Nephron progenitor cell (in vitro differentiated cells): ENCODE data around the gene FANK1.
"Not testable (repeated sequence)": the region's sequence is repeated elsewhere in the genome, so short reads cannot be mapped to it uniquely, and the experiment has no call there.

Experiments
- DNase-seq: peaks from one replicate; pipeline ENCODE4 v3.0.0; 2021
- H3K27ac Mint-ChIP-seq: 2 replicates; pipeline ENCODE4 v1.8.0; 2021; ENCODE audit warnings: mild to moderate bottlenecking, moderate library complexity, mixed read lengths
- H3K27me3 Mint-ChIP-seq: 2 replicates; pipeline ENCODE4 v1.8.0; 2021; ENCODE audit warnings: mild to moderate bottlenecking, low read depth, mixed read lengths; ENCODE audit not compliant: poor library complexity
- H3K36me3 Mint-ChIP-seq: 2 replicates; pipeline ENCODE4 v1.8.0; 2021; ENCODE audit warnings: low read depth, mixed read lengths
- H3K4me1 Mint-ChIP-seq: 2 replicates; pipeline ENCODE4 v1.8.0; 2021; ENCODE audit warnings: mixed read lengths
- H3K4me3 Mint-ChIP-seq: 2 replicates; pipeline ENCODE4 v1.8.0; 2021; ENCODE audit warnings: mild to moderate bottlenecking, moderate library complexity, mixed read lengths
- H3K9me3 Mint-ChIP-seq: 2 replicates; pipeline ENCODE4 v1.8.0; 2021; ENCODE audit warnings: mild to moderate bottlenecking, moderate library complexity, mixed read lengths
- CTCF ChIP-seq: fragments of 200-600 bp; sonication (generic); IDR thresholded peaks from 2 replicates; pipeline ENCODE4 v1.5.0; 2021; ENCODE audit warnings: antibody characterized with exemption

Gene FANK1

GRCh38 chr10:125903135-125903640 is 6.8 kb downstream of the FANK1 start:
- Mint-ChIP-seq H3K9me3 (peaks cover 19% of the 10 kb centered on the region), H3K36me3 (peaks cover 11% of the 10 kb centered on the region), H3K27me3 (peaks cover 18% of the 10 kb centered on the region)
- H3K27ac Mint-ChIP-seq, H3K4me3 Mint-ChIP-seq, DNase-seq, H3K4me1 Mint-ChIP-seq: not testable (repeated sequence)

- not testable (repeated sequence) for H3K4me1 Mint-ChIP-seq, DNase-seq, H3K4me3 Mint-ChIP-seq, H3K27me3 Mint-ChIP-seq, H3K27ac Mint-ChIP-seq, H3K36me3 Mint-ChIP-seq
- peaks cover 25% of the 10 kb centered on the region for H3K9me3 Mint-ChIP-seq
These were observed 9.0 kb downstream of the FANK1 start for GRCh38 chr10:125905069-125905994.

- H3K4me3 Mint-ChIP-seq, H3K4me1 Mint-ChIP-seq, H3K36me3 Mint-ChIP-seq, H3K27me3 Mint-ChIP-seq, H3K27ac Mint-ChIP-seq, DNase-seq: not testable (repeated sequence)
- H3K9me3 Mint-ChIP-seq = peaks cover 25% of the 10 kb centered on the region
These were observed 11.2 kb downstream of the FANK1 start for GRCh38 chr10:125907598-125907997.

GRCh38 chr10:125908813-125909212 is 12.4 kb downstream of the FANK1 start:
- DNase-seq, H3K36me3 Mint-ChIP-seq, H3K27ac Mint-ChIP-seq, H3K4me1 Mint-ChIP-seq, H3K4me3 Mint-ChIP-seq, H3K27me3 Mint-ChIP-seq: not testable (repeated sequence)
- peaks cover 25% of the 10 kb centered on the region for H3K9me3 Mint-ChIP-seq

- H3K4me3 Mint-ChIP-seq, H3K27ac Mint-ChIP-seq, H3K27me3 Mint-ChIP-seq, H3K36me3 Mint-ChIP-seq, H3K4me1 Mint-ChIP-seq, DNase-seq: not testable (repeated sequence)
- H3K9me3 Mint-ChIP-seq = peaks cover 25% of the 10 kb centered on the region
These were observed 13.1 kb downstream of the FANK1 start for GRCh38 chr10:125909491-125909890.

GRCh38 chr10:125911145-125911544 is 14.8 kb downstream of the FANK1 start:
- H3K4me1 Mint-ChIP-seq = no peaks in the 10 kb centered on the region
- H3K36me3 Mint-ChIP-seq = peaks cover 5% of the 10 kb centered on the region
- no peak overlapping the region for H3K4me3 Mint-ChIP-seq
- H3K27me3 Mint-ChIP-seq = peaks cover 3% of the 10 kb centered on the region
- TF ChIP-seq CTCF = no peak
- peaks cover 16% of the 10 kb centered on the region for H3K9me3 Mint-ChIP-seq
- H3K27ac Mint-ChIP-seq = no peak overlapping the region
- DNase-seq = no peak

GRCh38 chr10:125911990-125912389 is 15.6 kb downstream of the FANK1 start:
- no peak overlapping the region for H3K4me3 Mint-ChIP-seq
- no peak overlapping the region for H3K27ac Mint-ChIP-seq
- DNase-seq = no peak
- peaks cover 3% of the 10 kb centered on the region for H3K27me3 Mint-ChIP-seq
- H3K9me3 Mint-ChIP-seq = peaks cover 13% of the 10 kb centered on the region
- H3K4me1 Mint-ChIP-seq = no peaks in the 10 kb centered on the region
- TF ChIP-seq CTCF = no peak
- H3K36me3 Mint-ChIP-seq = peaks cover 5% of the 10 kb centered on the region

GRCh38 chr10:125913277-125913676 is 16.9 kb downstream of the FANK1 start:
- H3K36me3 Mint-ChIP-seq, H3K4me3 Mint-ChIP-seq, H3K4me1 Mint-ChIP-seq, H3K27ac Mint-ChIP-seq, DNase-seq, H3K27me3 Mint-ChIP-seq: not testable (repeated sequence)
- H3K9me3 Mint-ChIP-seq = peaks cover 13% of the 10 kb centered on the region

GRCh38 chr10:125916977-125917376 is 20.6 kb downstream of the FANK1 start:
- peaks cover 8% of the 10 kb centered on the region for H3K9me3 Mint-ChIP-seq
- H3K27me3 Mint-ChIP-seq = no peaks in the 10 kb centered on the region
- H3K4me3 Mint-ChIP-seq = no peak overlapping the region
- H3K27ac Mint-ChIP-seq = no peak overlapping the region
- no peaks in the 10 kb centered on the region for H3K36me3 Mint-ChIP-seq
- DNase-seq = no peak
- TF ChIP-seq CTCF = no peak
- H3K4me1 Mint-ChIP-seq = no peaks in the 10 kb centered on the region

GRCh38 chr10:125917704-125918361 is 21.5 kb downstream of the FANK1 start:
- not testable (repeated sequence) for H3K27me3 Mint-ChIP-seq, DNase-seq, H3K9me3 Mint-ChIP-seq, H3K4me1 Mint-ChIP-seq, H3K36me3 Mint-ChIP-seq, H3K4me3 Mint-ChIP-seq, H3K27ac Mint-ChIP-seq

GRCh38 chr10:125921643-125922306 is 25.4 kb downstream of the FANK1 start:
- H3K4me1 Mint-ChIP-seq, H3K4me3 Mint-ChIP-seq, H3K27ac Mint-ChIP-seq, H3K36me3 Mint-ChIP-seq, H3K27me3 Mint-ChIP-seq, DNase-seq: not testable (repeated sequence)
- peaks cover 11% of the 10 kb centered on the region for H3K9me3 Mint-ChIP-seq
